Ovary (tissue), 3 donors: ENCODE data around the gene P2RX2.

Experiments used
- POLR2A ChIP-seq: fragments of 450-650 bp; IDR thresholded peaks from one replicate; pipeline ENCODE4 v1.6.1; 2017; ENCODE audit warnings: antibody characterized with exemption, mild to moderate bottlenecking, moderate library complexity
- TF ChIP-seq, protein P1 (sequence below), 3 donors: fragments of 450-650 bp in 2 of 3; fragments of 200-600 bp in 1 of 3; IDR thresholded peaks; one replicate each; pipeline versions ENCODE4 v1.5.1 to v1.8.0; 2016 to 2022; ENCODE audit warnings: antibody characterized with exemption in 3 of 3, mild to moderate bottlenecking in 1 of 3
- donor health status: DM: no; HTN: no; CAD: no.

DNA sequence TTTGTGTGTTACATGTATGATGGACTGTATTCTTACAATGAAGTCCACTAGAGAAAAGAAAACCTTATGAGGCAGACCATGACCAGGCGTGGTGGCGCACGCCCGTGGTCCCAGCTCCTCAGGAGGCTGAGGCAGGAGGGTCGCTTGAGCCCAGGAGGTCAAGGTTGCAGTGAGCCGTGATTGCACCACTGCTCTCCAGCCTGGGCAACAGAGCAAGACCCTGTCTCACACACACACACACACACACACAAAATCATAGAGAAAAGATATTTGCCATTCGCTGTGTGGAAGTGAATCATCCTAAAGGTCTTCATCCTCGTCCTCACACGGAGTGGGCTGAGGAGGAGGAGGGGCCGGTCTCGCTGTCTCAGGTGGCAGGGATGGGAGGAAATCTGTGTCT is 40.5 kb upstream of the P2RX2 start:
- TF ChIP-seq, protein P1, sequence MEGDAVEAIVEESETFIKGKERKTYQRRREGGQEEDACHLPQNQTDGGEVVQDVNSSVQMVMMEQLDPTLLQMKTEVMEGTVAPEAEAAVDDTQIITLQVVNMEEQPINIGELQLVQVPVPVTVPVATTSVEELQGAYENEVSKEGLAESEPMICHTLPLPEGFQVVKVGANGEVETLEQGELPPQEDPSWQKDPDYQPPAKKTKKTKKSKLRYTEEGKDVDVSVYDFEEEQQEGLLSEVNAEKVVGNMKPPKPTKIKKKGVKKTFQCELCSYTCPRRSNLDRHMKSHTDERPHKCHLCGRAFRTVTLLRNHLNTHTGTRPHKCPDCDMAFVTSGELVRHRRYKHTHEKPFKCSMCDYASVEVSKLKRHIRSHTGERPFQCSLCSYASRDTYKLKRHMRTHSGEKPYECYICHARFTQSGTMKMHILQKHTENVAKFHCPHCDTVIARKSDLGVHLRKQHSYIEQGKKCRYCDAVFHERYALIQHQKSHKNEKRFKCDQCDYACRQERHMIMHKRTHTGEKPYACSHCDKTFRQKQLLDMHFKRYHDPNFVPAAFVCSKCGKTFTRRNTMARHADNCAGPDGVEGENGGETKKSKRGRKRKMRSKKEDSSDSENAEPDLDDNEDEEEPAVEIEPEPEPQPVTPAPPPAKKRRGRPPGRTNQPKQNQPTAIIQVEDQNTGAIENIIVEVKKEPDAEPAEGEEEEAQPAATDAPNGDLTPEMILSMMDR (IDR thresholded peaks at IDR 0.05), result no peak
- no peak for TF ChIP-seq POLR2A
